KBM-7 (cell line): ENCODE measurements around the gene KIF1A.

Experiments
- DNase-seq: peaks from one replicate; pipeline ENCODE4 v3.0.0-alpha.2; 2015
- in situ Hi-C: fragments of 300-500 bp; cut with MboI; formaldehyde crosslinking; loops from 2 replicates; pipeline ENCODE4 v1.14.3; 2020; ENCODE audit warnings: low sequenced_read_pairs, low pct_unique_long_range_greater_than_20kb, mixed read lengths

The KIF1A gene

GRCh38 chr2:240791821-240792628, 28.0 kb downstream of the KIF1A start:
- in situ Hi-C loops = no loop called here
- no peak for DNase-seq

- DNase-seq = no peak
- in situ Hi-C loops = no loop called here
Measured at GRCh38 chr2:240791221-240791800, 28.7 kb downstream of the KIF1A start.

GRCh38 chr2:240790370-240791220, 29.4 kb downstream of the KIF1A start:
- in situ Hi-C loops = no loop called here
- DNase-seq = no peak

GRCh38 chr2:240789501-240790369, 30.3 kb downstream of the KIF1A start:
- no peak for DNase-seq
- in situ Hi-C loops = no loop called here

GRCh38 chr2:240789051-240789453, 31.0 kb downstream of the KIF1A start:
- no peak for DNase-seq
- in situ Hi-C loops = no loop called here

- in situ Hi-C loops = no loop called here
- DNase-seq = no peak
Measured at GRCh38 chr2:240788482-240788881, 31.5 kb downstream of the KIF1A start.

GRCh38 chr2:240787521-240788472, 32.2 kb downstream of the KIF1A start:
- in situ Hi-C loops = no loop called here
- no peak for DNase-seq

- DNase-seq = no peak
- in situ Hi-C loops = no loop called here
Measured at GRCh38 chr2:240786871-240787311, 33.1 kb downstream of the KIF1A start.

GRCh38 chr2:240786355-240786841, 33.6 kb downstream of the KIF1A start:
- in situ Hi-C loops = no loop called here
- DNase-seq = no peak

GRCh38 chr2:240785424-240786335, 34.3 kb downstream of the KIF1A start:
- no peak for DNase-seq
- in situ Hi-C loops = no loop called here

GRCh38 chr2:240784629-240785423, 35.2 kb downstream of the KIF1A start:
- DNase-seq = no peak
- in situ Hi-C loops = no loop called here

- in situ Hi-C loops = no loop called here
- no peak for DNase-seq
Measured at GRCh38 chr2:240783819-240784621, 36.0 kb downstream of the KIF1A start.

- DNase-seq = no peak
- in situ Hi-C loops = no loop called here
Measured at GRCh38 chr2:240782886-240783818, 36.9 kb downstream of the KIF1A start.

- no peak for DNase-seq
- in situ Hi-C loops = no loop called here
Measured at GRCh38 chr2:240782221-240782885, 37.7 kb downstream of the KIF1A start.
